Ovary (tissue), 9 donors: ENCODE data around the gene C10orf105. TPM values are rescaled to one million over a fixed set of nuclear protein-coding genes. Genes with fewer than 3 reads are reported as not detected.

ENCODE experiments used
- DNase-seq, 5 donors: peaks; one replicate each; pipeline ENCODE4 v3.0.0-alpha.2; 2019 to 2020
- H3K27ac ChIP-seq, 2 donors: fragments of 200-600 bp; one replicate each; pipeline versions ENCODE4 v1.5.1 to v1.8.0; 2019 to 2022
- H3K27me3 ChIP-seq: fragments of 200-600 bp; one replicate; pipeline ENCODE4 v1.8.0; 2022
- H3K36me3 ChIP-seq: fragments of 200-600 bp; sonication (generic); one replicate; pipeline ENCODE4 v1.5.1; 2019
- H3K4me1 ChIP-seq: one replicate; pipeline ENCODE4 v1.8.1; 2013; ENCODE audit warnings: mild to moderate bottlenecking, moderate library complexity; ENCODE audit not compliant: insufficient read depth
- H3K4me3 ChIP-seq: fragments of 200-600 bp; sonication (generic); one replicate; pipeline ENCODE4 v1.5.1; 2017
- H3K9me3 ChIP-seq, 2 donors: fragments of 200-600 bp in 1 of 2; sonication (generic) in 1 of 2; one replicate each; pipeline versions ENCODE4 v1.5.1 to v1.8.1; 2013 to 2019; ENCODE audit warnings: mild to moderate bottlenecking in 1 of 2, moderate library complexity in 1 of 2
- CTCF ChIP-seq, 3 donors: fragments of 450-650 bp in 2 of 3; fragments of 200-600 bp in 1 of 3; IDR thresholded peaks; one replicate each; pipeline versions ENCODE4 v1.5.1 to v1.8.0; 2016 to 2022; ENCODE audit warnings: antibody characterized with exemption in 3 of 3, mild to moderate bottlenecking in 1 of 3
- EP300 ChIP-seq: sonication (generic); formaldehyde crosslinking; IDR thresholded peaks from one replicate; pipeline ENCODE4 v1.6.1; 2017; ENCODE audit warnings: antibody characterized with exemption
- POLR2A ChIP-seq: fragments of 450-650 bp; IDR thresholded peaks from one replicate; pipeline ENCODE4 v1.6.1; 2017; ENCODE audit warnings: antibody characterized with exemption, mild to moderate bottlenecking, moderate library complexity
- WGBS, 3 donors: extraction: QIAGEN DNeasy Blood & Tissue Kit in 1 of 3; methylation state at CpG; one replicate each; pipeline versions ENCODE4 v1.1.5 to v1.1.7; 2013 to 2017; 5-methylcytosine and 5-hydroxymethylcytosine counted together
- intact Hi-C, 4 donors: fragments of 100-400 bp; cut with DNase I; formaldehyde crosslinking; loops; one replicate each; pipeline versions ENCODE4 v1.11.0 to v1.15.1; 2022 to 2023
- polyA plus RNA-seq, 2 donors: library from polyadenylated mRNA; stranded (reverse); fragments of 200-250 nt in 1 of 2; fragments of 350-450 nt in 1 of 2; fragmentation: Illumina TruSeq in 1 of 2; extraction: RNeasy Lipid Tissue Mini Kit (QIAGEN cat#74804) in 1 of 2; gene quantifications; one replicate each; pipeline ENCODE4 v1.2.3, GENCODE V29; 2013 to 2014
- total RNA-seq, 7 donors: library from RNA; depleted of rRNA in 2 of 7; stranded (reverse); fragments of >200 nt in 2 of 7; fragmentation: NEBNext Ultra II Directional in 3 of 7; extraction: Animal tissue kit (Norgen Biotek cat#: 25700) in 3 of 7; gene quantifications; one replicate each; pipeline versions ENCODE4 v1.1.0 to v1.2.4, GENCODE V29; 2016 to 2023
- donor health status: DM: no; HTN: no; CAD: no; lungs with moderate emphysema.
- donor health status: DM: no; HTN: no; CAD: no.
- donor health status: Bipolar disorder and iron deficiency.
- donor health status: DM: yes; HTN: yes; CAD: no.
- donor health status: DM: no; HTN: no; CAD: no.
- donor health status: DM: yes; HTN: yes; CAD: no.

C10orf105 gene
- total and polyA plus RNA-seq, 9 donors, result 0.11 to 0.45 (median 0.27) TPM

DNA sequence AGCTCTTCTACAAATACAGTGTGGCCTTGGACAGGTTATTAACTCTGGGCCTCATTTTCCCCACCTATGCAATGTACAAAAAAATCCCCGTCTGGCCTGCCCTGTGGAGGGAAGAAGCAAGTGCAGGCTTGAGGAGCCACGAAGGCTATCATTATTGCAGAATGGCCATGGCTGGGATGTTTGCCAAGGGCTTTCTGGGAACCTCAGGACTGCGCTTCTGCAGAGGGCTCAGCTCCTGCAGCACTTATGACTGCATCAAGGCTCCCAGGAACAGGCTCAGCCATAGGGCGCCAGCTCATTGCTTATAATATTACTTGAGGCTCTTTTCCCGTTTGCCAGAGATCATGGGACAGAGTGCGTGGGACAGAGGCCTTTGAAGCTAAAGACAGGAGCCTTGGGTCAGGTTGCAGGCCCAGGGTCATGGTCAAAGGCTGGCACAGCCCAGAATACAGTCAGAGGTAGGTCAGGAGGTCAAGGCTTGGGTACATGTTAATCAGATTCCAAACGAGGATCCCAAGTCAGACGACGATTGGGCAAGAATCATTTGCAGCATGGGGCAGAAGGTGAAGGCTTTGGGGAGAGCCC lies 20.6 kb upstream of the C10orf105 start:
- peak in 1 of 5 donors; percentile 57 for DNase-seq
- H3K4me1 ChIP-seq, result peaks cover 10% of the 10 kb centered on the region
- intact Hi-C loops, result no loop called here
- 36 to 48% (median 41%) methylated on average over 9 of the region's 9 CpGs for WGBS, 3 donors
- H3K36me3 ChIP-seq, result no peaks in the 10 kb centered on the region
- TF ChIP-seq EP300 (no peak), POLR2A (no peak), CTCF (IDR thresholded peaks at IDR 0.05) (no peak)
- H3K27ac ChIP-seq, result no peak overlapping the region
- H3K27me3 ChIP-seq, result no peaks in the 10 kb centered on the region
- H3K9me3 ChIP-seq, result no peaks in the 10 kb centered on the region
- no peak overlapping the region for H3K4me3 ChIP-seq

DNA sequence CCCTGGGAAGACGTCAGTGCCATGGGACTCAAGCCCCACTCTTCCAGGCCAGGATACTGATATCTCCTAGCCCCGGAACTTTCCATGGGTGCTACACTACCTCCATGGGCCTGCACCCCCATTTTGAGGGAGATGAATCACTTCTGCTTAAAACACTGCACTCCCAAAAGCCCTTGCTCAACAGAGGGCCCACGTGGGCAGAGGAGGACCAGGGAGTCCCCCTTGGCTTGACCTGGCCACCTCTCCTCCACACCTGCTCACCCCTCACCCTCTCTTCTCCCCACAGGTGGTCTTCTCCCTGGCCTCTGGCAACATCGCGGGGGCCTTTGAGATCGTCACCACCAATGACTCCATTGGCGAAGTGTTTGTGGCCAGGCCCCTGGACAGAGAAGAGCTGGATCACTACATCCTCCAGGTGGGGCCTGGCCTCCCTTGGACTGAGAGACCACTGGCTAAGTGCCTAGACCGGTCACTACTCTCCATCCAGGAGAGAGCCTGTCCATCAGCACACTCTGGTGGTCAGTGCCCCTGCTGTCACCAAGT lies 19.9 kb upstream of the C10orf105 start:
- DNase-seq, result no peak
- Histone ChIP-seq H3K4me1 (peaks cover 10% of the 10 kb centered on the region), H3K27me3 (no peaks in the 10 kb centered on the region), H3K9me3 (no peaks in the 10 kb centered on the region), H3K27ac (no peak overlapping the region), H3K4me3 (no peak overlapping the region), H3K36me3 (no peaks in the 10 kb centered on the region)
- TF ChIP-seq CTCF (IDR thresholded peaks at IDR 0.05) (no peak), EP300 (no peak), POLR2A (no peak)
- intact Hi-C loops, result no loop called here
- 91 to 92% (median 91%) methylated on average over 8 of the region's 8 CpGs for WGBS, 3 donors

GRCh38 chr10:71737834-71738197 lies 18.2 kb upstream of the C10orf105 start:
- WGBS, 3 donors, result 26 to 31% (median 29%) methylated on average over 3 of the region's 3 CpGs
- no peak for DNase-seq
- intact Hi-C loops, result no loop called here
- TF ChIP-seq EP300, result no peak
- TF ChIP-seq CTCF (IDR thresholded peaks at IDR 0.05), result no peak
- no peak for TF ChIP-seq POLR2A
- H3K4me1 ChIP-seq, result peaks cover 10% of the 10 kb centered on the region
- H3K27ac ChIP-seq, result peak overlapping the region in 1 of 2 donors; percentile 36
- H3K9me3 ChIP-seq, result no peaks in the 10 kb centered on the region
- no peak overlapping the region for H3K4me3 ChIP-seq
- no peaks in the 10 kb centered on the region for H3K27me3 ChIP-seq
- no peaks in the 10 kb centered on the region for H3K36me3 ChIP-seq

DNA sequence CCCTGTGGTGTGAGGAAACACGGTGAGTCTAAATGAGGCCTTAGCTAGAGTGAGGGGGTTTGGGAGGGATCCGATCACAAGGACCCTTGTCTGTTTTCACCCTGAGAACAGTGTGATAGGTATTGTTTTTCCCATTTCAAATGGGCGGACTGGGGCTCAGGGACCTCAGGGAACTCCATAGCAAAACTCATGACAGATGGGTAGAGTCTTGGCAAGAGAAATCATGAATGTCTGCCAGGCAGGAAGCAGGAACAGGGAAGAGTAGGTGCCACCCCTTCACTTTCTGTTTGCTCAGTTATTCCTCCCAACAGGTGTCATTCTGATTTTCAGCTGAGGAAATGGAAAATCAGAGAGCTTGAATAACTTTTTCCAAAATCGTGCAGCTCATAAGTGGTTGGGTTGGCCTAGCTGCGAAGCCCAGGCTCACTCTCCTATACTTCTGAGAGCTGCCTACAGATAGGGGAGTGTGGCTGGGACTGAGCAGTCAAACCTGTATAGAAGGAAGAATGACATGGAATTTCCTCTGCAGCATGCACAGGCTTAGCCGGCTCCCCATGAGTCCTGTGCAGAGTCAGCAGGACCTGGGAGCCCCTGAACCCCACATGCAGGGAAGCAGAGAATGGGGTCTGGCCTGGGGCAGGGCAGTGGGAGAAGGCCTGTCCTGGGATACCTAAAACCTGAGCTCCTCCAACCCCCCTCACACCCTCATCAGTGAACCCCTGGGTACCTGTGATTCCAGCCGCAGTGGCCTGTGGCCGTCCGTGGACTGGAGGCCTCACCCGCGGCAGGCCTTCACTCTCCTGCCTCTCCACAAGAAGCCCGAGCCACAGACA lies 17.6 kb upstream of the C10orf105 start:
- no peak for DNase-seq
- Histone ChIP-seq H3K9me3 (no peaks in the 10 kb centered on the region), H3K36me3 (no peaks in the 10 kb centered on the region), H3K4me3 (no peak overlapping the region), H3K27ac (peak overlapping the region in 1 of 2 donors; percentile 36), H3K27me3 (no peaks in the 10 kb centered on the region), H3K4me1 (peaks cover 10% of the 10 kb centered on the region)
- 72 to 73% (median 73%) methylated on average over 12 of the region's 12 CpGs for WGBS, 3 donors
- intact Hi-C loops, result no loop called here
- TF ChIP-seq EP300, result no peak
- TF ChIP-seq POLR2A, result no peak
- no peak for TF ChIP-seq CTCF (IDR thresholded peaks at IDR 0.05)
